Prostate gland (tissue), 2 donors: Measurements from ENCODE around the gene F7. TPM values are rescaled to one million over a fixed set of nuclear protein-coding genes. Genes with fewer than 3 reads are reported as not detected.
"Not testable (repeated sequence)": the region's sequence is repeated elsewhere in the genome, so short reads cannot be mapped to it uniquely, and the experiment has no call there.

Experiments used
- DNase-seq: peaks from one replicate; pipeline ENCODE4 v3.0.0-alpha.2; 2019; ENCODE audit warnings: low spot score
- H3K27ac ChIP-seq, 2 donors: fragments of 200-600 bp; sonication (generic); 2 replicates each; pipeline ENCODE4 v1.5.1; 2017 to 2019
- H3K27me3 ChIP-seq: fragments of 200-600 bp; sonication (generic); replicated peaks from 2 replicates; pipeline ENCODE4 v1.5.1; 2019; ENCODE audit not compliant: insufficient read depth
- H3K36me3 ChIP-seq, 2 donors: fragments of 200-600 bp; sonication (generic); 1 replicate in 1 of 2; 2 replicates in 1 of 2; pipeline versions ENCODE4 v1.5.1 to v1.8.1; 2017 to 2019
- H3K4me1 ChIP-seq: fragments of 200-600 bp; sonication (generic); replicated peaks from 2 replicates; pipeline ENCODE4 v1.5.1; 2019
- H3K4me3 ChIP-seq, 2 donors: fragments of 200-600 bp; sonication (generic); 2 replicates each; pipeline ENCODE4 v1.5.1; 2017 to 2019
- H3K9me3 ChIP-seq: fragments of 200-600 bp; sonication (generic); 2 replicates; pipeline ENCODE4 v1.5.1; 2017
- POLR2A ChIP-seq: fragments of 450-650 bp; IDR thresholded peaks from one replicate; pipeline ENCODE4 v1.6.1; 2016; ENCODE audit warnings: antibody characterized with exemption, mild to moderate bottlenecking
- POLR2AphosphoS5 ChIP-seq: sonication (generic); formaldehyde crosslinking; IDR thresholded peaks from one replicate; pipeline ENCODE4 v1.6.1; 2017; ENCODE audit warnings: antibody characterized with exemption
- WGBS: methylation state at CpG from one replicate; pipeline ENCODE4 v1.1.5; 2018; 5-methylcytosine and 5-hydroxymethylcytosine counted together
- intact Hi-C: fragments of 100-400 bp; cut with DNase I; formaldehyde crosslinking; loops from one replicate; pipeline ENCODE4 v1.14.2; 2022
- total RNA-seq, 2 donors: library from RNA; depleted of rRNA; stranded (reverse); fragments of >200 nt; gene quantifications; one replicate each; pipeline ENCODE4 v1.1.0, GENCODE V29; 2016
- TF ChIP-seq, protein P1 (sequence below), 4 experiments: fragments of 200-600 bp in 2 of 4; fragments of 450-650 bp in 2 of 4; sonication (generic) in 2 of 4; IDR thresholded peaks; 1 replicate in 3 of 4; 2 replicates in 1 of 4; pipeline ENCODE4 v1.5.1; 2016 to 2019; ENCODE audit warnings: antibody characterized with exemption in 4 of 4, mild to moderate bottlenecking in 2 of 4, moderate library complexity in 2 of 4

F7 gene
- total RNA-seq, 2 donors from 2014 or later, result 2.7 TPM; not detected in 1

DNA sequence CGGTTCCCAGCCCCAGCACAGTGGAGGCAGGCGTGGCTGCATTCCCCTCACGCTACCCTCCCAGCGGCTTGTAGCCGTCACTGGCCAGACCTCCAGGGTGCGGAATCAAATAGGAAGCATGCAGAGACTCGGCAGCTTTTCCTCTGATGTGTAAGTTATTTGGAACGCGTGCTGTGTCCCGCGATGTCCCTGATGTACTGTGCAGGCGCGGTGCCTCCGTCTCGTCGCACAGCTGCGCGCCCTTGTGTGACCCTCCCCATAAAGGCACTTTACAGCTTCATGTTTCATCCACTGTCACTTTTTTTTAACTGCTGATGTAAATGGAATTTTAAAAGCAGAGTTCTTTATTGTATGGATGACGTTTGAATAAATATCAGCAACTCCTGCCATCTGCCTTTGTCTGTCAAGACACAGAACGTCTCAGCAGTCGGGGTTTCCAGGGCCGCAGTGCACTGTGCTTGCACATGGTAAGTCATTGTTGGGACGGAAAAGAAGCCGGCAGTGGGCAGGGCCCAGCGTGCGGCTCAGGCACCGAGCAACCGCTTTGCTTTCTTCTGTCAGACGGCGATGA lies 7.3 kb upstream of the F7 start:
- WGBS, result 59% methylated on average over 30 of the region's 30 CpGs
- Histone ChIP-seq H3K27me3 (no peaks in the 10 kb centered on the region), H3K36me3 (no peaks in the 10 kb centered on the region), H3K27ac (no peak overlapping the region), H3K4me1 (no peaks in the 10 kb centered on the region), H3K4me3 (no peak overlapping the region), H3K9me3 (no peaks in the 10 kb centered on the region)
- TF ChIP-seq POLR2AphosphoS5, result no peak
- TF ChIP-seq, protein P1, sequence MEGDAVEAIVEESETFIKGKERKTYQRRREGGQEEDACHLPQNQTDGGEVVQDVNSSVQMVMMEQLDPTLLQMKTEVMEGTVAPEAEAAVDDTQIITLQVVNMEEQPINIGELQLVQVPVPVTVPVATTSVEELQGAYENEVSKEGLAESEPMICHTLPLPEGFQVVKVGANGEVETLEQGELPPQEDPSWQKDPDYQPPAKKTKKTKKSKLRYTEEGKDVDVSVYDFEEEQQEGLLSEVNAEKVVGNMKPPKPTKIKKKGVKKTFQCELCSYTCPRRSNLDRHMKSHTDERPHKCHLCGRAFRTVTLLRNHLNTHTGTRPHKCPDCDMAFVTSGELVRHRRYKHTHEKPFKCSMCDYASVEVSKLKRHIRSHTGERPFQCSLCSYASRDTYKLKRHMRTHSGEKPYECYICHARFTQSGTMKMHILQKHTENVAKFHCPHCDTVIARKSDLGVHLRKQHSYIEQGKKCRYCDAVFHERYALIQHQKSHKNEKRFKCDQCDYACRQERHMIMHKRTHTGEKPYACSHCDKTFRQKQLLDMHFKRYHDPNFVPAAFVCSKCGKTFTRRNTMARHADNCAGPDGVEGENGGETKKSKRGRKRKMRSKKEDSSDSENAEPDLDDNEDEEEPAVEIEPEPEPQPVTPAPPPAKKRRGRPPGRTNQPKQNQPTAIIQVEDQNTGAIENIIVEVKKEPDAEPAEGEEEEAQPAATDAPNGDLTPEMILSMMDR (IDR thresholded peaks at IDR 0.05), result no peak
- TF ChIP-seq POLR2A, result no peak
- DNase-seq, result no peak
- intact Hi-C loops, result no loop called here

DNA sequence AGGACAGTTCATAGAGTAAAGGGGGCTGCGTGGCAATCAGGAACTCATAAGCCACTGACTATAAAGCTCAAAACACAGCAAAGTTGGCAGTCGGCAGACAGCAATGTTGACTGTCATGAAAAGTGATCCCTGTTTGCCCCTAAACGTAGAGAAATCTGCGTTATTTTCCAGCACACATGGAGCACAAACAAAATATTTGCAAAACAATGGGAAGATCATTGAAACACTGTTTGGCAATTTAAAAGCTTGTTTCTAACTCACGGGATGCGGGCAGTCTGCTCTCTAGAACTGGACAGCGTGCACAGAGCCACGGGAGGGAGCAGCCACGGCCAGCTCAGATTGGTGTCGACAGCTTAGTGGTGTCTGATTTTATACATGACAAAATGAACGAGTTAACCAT lies 6.4 kb upstream of the F7 start:
- WGBS, result 83% methylated on average over 11 of the region's 11 CpGs

DNA sequence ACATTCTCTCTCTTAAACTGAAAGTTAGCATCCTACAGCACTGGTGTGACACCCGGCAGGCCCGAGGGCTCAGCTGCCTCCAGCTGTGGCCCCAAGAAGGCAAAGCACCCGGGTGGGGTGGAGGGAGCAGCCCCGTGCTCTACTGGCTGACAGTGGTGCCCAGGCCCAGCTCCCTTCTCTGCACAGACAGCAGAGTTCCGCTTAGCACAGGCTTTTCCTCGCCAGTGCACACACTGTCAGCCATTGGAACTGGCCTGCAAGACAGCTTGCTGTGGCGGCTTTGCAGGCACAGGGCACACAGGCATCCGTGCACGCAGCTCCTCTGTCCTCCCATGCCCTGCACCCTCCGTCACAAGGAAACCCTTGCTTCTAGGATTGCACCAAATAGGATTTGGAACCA lies 3.3 kb upstream of the F7 start:
- intact Hi-C loops, H3K4me1 ChIP-seq, H3K27ac ChIP-seq, H3K4me3 ChIP-seq, H3K27me3 ChIP-seq, H3K36me3 ChIP-seq, DNase-seq, H3K9me3 ChIP-seq: not testable (repeated sequence)
- WGBS, result 70% methylated on average over 10 of the region's 10 CpGs

More for the DNA sequence above, 6.4 kb upstream of the F7 start:
- no peaks in the 10 kb centered on the region for H3K27me3 ChIP-seq
- no peak overlapping the region for H3K27ac ChIP-seq
- no peaks in the 10 kb centered on the region for H3K36me3 ChIP-seq
- no peak for DNase-seq
- intact Hi-C loops, result no loop called here
- H3K9me3 ChIP-seq, result no peaks in the 10 kb centered on the region
- H3K4me1 ChIP-seq, result no peaks in the 10 kb centered on the region
- TF ChIP-seq POLR2A (no peak), POLR2AphosphoS5 (no peak)
- TF ChIP-seq, protein P1 (IDR thresholded peaks at IDR 0.05), result no peak
- H3K4me3 ChIP-seq, result no peak overlapping the region

DNA sequence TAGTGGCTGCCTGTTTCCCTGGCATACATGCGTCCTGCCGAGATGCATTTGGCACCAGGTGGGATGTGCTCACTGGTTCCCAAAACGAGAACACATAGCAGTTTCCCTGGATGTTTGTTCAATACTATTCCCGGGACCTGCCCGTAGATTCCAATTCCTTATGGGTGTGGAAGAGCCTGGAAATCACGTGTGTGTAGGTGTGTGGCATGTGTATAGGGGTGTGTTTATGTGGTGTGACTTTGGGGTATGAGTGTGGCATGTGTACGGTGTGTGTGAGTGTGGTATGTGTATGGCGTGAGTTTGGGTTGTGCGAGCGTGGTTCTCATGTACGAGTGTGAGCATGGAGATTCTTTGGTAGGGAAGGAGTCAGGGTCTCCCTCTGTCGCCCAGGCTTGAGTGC lies 2.9 kb upstream of the F7 start:
- Histone ChIP-seq H3K9me3 (no peaks in the 10 kb centered on the region), H3K27me3 (no peaks in the 10 kb centered on the region), H3K27ac (no peak overlapping the region), H3K4me1 (no peaks in the 10 kb centered on the region), H3K36me3 (no peaks in the 10 kb centered on the region), H3K4me3 (no peak overlapping the region)
- TF ChIP-seq, protein P1 (IDR thresholded peaks at IDR 0.05), result no peak
- TF ChIP-seq POLR2AphosphoS5 (no peak), POLR2A (no peak)
- DNase-seq, result no peak
- intact Hi-C loops, result no loop called here
- 84% methylated on average over 12 of the region's 12 CpGs for WGBS

DNA sequence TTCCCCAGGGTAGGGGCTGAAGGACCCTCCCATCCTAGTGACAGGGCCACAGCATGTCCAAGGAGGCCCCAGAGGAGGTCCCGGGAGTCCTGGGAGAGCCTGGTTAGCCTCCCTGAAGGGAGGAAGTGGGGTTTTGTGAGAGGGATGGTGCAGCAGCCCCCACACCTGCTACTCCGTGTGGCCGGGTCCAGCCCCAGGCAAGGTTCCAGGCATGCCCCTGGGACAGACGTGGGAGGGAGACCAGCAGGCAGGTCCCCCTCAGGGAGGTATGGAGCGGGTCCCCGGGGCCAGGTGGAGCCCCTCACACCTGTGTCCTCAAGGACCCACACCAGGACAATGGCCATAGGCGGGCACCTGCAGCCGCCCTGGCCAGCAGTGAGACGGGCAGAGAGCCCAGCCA lies 1.9 kb upstream of the F7 start:
- 67% methylated on average over 9 of the region's 9 CpGs for whole genome bisulfite sequencing
- H3K27me3 ChIP-seq, result no peaks in the 10 kb centered on the region
- no peak overlapping the region for H3K27ac ChIP-seq
- no peak for DNase-seq
- no peak overlapping the region for H3K4me3 ChIP-seq
- no peaks in the 10 kb centered on the region for H3K9me3 ChIP-seq
- no peak for TF ChIP-seq POLR2AphosphoS5
- TF ChIP-seq, protein P1 (IDR thresholded peaks at IDR 0.05), result no peak
- TF ChIP-seq POLR2A, result no peak
- intact Hi-C loops, result no loop called here
- H3K4me1 ChIP-seq, result no peaks in the 10 kb centered on the region
- H3K36me3 ChIP-seq, result no peaks in the 10 kb centered on the region
